Measurements from ENCODE around the gene DNM1.

DNA sequence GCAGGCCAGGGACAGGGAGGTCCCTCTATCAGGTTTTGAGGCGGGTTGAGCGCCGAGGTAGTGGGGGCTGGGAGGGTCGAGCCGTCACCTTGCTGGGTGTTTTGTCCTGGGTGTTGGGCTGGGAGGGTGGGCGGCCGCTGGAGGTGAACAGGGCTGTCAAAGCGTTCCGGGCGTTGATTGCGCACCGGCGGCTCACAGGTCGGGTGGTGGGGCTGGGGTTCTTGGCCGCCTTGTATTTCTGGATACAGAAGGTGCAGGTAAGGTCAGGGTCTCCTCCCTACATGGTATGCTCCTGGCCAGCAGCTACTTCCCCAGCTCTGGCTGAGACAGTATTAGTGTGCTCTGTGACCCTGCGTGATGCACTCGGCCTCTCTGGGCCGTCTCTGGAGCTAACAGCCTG is 37.0 kb upstream of the DNM1 start:
- TF ChIP-seq POLR2A (IDR thresholded peaks at IDR 0.05; ENCODE audit: low read depth, low read length), result no peak
- no peak for TF ChIP-seq POLR2AphosphoS5 (IDR thresholded peaks at IDR 0.05; ENCODE audit: low read depth, low read length)
- no peak for TF ChIP-seq TAF1 (IDR thresholded peaks at IDR 0.05; ENCODE audit: borderline replicate concordance, low read depth, low read length)
